ENCODE results near the gene SBK1. TPM values are rescaled to one million over a fixed set of nuclear protein-coding genes. Genes with fewer than 3 reads are reported as not detected.

Gene SBK1
- total RNA-seq, 1 donor from 2014 or later = 22.9 TPM

DNA sequence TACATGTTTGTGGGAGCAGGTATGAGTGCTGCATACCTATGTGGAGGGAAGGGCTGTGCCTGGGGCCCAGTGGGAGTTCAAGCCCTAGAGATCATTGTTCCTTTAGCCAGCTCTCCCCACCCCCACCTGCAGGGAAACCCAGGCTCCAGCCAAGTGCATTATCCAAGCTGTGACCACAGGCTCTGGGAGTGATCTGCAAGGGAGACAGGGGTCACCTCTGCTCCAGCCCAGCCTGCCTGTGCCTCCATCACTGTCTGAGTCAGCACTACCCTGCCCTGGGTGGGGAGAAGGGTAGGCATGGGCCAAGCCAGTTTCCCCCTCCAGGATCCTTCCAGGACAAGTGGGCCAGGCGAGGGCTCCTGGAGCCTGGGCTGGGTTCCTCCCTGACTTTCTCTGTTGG is 32.1 kb upstream of the SBK1 start:
- peaks cover 7% of the 10 kb centered on the region for H3K27me3 Mint-ChIP-seq (ENCODE audit: unreplicated experiment)
- peaks cover 8% of the 10 kb centered on the region for H3K4me1 Mint-ChIP-seq (ENCODE audit: unreplicated experiment)
- TF ChIP-seq, protein P1, sequence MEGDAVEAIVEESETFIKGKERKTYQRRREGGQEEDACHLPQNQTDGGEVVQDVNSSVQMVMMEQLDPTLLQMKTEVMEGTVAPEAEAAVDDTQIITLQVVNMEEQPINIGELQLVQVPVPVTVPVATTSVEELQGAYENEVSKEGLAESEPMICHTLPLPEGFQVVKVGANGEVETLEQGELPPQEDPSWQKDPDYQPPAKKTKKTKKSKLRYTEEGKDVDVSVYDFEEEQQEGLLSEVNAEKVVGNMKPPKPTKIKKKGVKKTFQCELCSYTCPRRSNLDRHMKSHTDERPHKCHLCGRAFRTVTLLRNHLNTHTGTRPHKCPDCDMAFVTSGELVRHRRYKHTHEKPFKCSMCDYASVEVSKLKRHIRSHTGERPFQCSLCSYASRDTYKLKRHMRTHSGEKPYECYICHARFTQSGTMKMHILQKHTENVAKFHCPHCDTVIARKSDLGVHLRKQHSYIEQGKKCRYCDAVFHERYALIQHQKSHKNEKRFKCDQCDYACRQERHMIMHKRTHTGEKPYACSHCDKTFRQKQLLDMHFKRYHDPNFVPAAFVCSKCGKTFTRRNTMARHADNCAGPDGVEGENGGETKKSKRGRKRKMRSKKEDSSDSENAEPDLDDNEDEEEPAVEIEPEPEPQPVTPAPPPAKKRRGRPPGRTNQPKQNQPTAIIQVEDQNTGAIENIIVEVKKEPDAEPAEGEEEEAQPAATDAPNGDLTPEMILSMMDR (IDR thresholded peaks at IDR 0.05; ENCODE audit: unreplicated experiment) = no peak
- H3K27ac Mint-ChIP-seq (ENCODE audit: unreplicated experiment) = no peak overlapping the region
- no peak overlapping the region for H3K4me3 Mint-ChIP-seq (ENCODE audit: unreplicated experiment)
- no peaks in the 10 kb centered on the region for H3K9me3 Mint-ChIP-seq (ENCODE audit: unreplicated experiment)
- no peak for DNase-seq (ENCODE audit: low spot score)
- no peaks in the 10 kb centered on the region for H3K36me3 Mint-ChIP-seq (ENCODE audit: low read depth, unreplicated experiment)

DNA sequence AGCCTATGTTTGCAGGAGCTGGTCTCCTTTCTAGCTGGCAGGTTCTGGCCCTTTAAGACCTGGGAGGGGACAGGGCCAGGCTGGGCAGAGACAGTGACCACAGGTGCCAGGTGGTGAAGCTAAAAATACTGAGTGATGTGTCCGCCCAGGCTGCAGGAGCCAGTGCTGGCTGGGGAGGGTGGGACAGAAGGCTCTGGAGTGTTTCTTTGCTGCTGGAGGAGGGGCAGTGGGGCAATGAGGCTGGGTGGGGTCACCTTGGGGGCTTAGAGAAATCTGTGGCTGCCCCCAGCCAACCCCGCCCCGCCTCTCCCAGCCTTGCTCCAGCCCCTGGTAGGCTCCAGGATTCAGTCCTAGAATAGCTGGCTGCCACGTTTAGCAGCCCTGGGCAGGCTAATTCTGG is 30.4 kb upstream of the SBK1 start:
- TF ChIP-seq, protein P1 (IDR thresholded peaks at IDR 0.05; ENCODE audit: unreplicated experiment) = no peak
- no peaks in the 10 kb centered on the region for H3K9me3 Mint-ChIP-seq (ENCODE audit: unreplicated experiment)
- H3K27ac Mint-ChIP-seq (ENCODE audit: unreplicated experiment) = no peak overlapping the region
- no peak overlapping the region for H3K4me3 Mint-ChIP-seq (ENCODE audit: unreplicated experiment)
- peaks cover 8% of the 10 kb centered on the region for H3K4me1 Mint-ChIP-seq (ENCODE audit: unreplicated experiment)
- no peaks in the 10 kb centered on the region for H3K36me3 Mint-ChIP-seq (ENCODE audit: low read depth, unreplicated experiment)
- DNase-seq (ENCODE audit: low spot score) = no peak
- peaks cover 4% of the 10 kb centered on the region for H3K27me3 Mint-ChIP-seq (ENCODE audit: unreplicated experiment)

DNA sequence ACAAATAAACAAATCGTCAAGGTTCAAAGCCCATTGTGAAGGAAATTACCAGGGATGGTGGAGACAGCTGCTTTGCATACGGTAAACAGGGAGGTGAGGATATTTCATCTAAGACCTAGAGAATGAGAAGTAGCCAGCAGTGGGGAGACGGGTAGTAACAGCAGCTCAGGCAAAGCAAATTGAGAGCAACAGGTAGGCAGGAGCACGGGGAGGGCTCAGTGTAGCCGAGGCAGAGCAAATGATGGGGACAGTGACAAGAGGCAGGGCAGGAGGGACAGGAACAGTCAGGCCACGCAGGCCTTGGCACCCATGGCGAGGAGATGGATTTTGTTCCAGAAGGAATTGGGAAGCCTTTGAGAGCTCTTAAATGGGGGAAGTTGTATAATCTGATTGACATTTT is 29.0 kb upstream of the SBK1 start:
- Mint-ChIP-seq H3K4me1 (ENCODE audit: unreplicated experiment) (peaks cover 8% of the 10 kb centered on the region), H3K4me3 (ENCODE audit: unreplicated experiment) (peak overlapping the region; percentile 34), H3K27me3 (ENCODE audit: unreplicated experiment) (peaks cover 4% of the 10 kb centered on the region), H3K9me3 (ENCODE audit: unreplicated experiment) (no peaks in the 10 kb centered on the region), H3K27ac (ENCODE audit: unreplicated experiment) (no peak overlapping the region), H3K36me3 (ENCODE audit: low read depth, unreplicated experiment) (no peaks in the 10 kb centered on the region)
- TF ChIP-seq, protein P1 (IDR thresholded peaks at IDR 0.05; ENCODE audit: unreplicated experiment) = no peak
- no peak for DNase-seq (ENCODE audit: low spot score)

DNA sequence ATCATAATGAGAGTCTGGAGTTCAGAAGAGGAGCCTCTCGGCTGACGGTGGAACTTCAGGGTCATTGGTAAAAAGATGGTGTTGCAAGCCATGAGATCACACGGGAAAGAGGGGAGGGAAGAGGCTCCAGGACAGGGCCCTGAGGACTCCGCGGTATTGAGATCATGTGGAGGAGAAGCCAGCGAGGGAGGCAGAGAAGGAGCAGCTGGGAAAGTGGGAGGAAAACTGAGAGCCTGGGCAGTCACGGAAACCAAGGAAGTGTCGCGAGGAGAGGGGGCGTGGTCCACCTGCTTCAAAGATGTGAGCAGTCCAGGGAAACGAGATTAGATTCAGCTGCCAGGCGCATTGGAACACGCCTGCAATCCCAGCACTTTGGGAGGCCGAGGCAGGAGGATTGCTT is 27.7 kb upstream of the SBK1 start:
- no peak overlapping the region for H3K27ac Mint-ChIP-seq (ENCODE audit: unreplicated experiment)
- no peaks in the 10 kb centered on the region for H3K36me3 Mint-ChIP-seq (ENCODE audit: low read depth, unreplicated experiment)
- peaks cover 6% of the 10 kb centered on the region for H3K4me1 Mint-ChIP-seq (ENCODE audit: unreplicated experiment)
- no peak overlapping the region for H3K4me3 Mint-ChIP-seq (ENCODE audit: unreplicated experiment)
- TF ChIP-seq, protein P1 (IDR thresholded peaks at IDR 0.05; ENCODE audit: unreplicated experiment) = no peak
- DNase-seq (ENCODE audit: low spot score) = no peak
- no peaks in the 10 kb centered on the region for H3K9me3 Mint-ChIP-seq (ENCODE audit: unreplicated experiment)
- H3K27me3 Mint-ChIP-seq (ENCODE audit: unreplicated experiment) = peaks cover 4% of the 10 kb centered on the region

DNA sequence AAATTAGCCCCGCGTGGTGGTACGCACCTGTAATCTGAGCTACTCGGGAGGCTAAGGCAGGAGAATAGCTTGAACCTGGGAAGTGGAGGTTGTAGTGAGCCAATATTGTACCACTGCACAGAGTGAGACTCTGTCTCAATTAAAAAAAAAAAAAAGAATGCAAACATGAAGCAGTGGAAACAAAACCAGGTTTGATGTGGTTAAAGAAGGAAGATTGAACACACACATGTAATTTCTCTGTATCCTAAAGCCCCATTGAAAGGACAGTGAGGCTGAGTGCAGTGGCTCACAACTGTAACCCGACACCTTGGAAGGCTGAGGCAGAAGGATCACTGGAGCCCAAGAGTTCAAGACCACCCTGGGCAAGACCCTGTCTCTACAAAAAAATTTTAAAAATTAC is 26.5 kb upstream of the SBK1 start:
- Mint-ChIP-seq H3K27me3 (ENCODE audit: unreplicated experiment) (peaks cover 2% of the 10 kb centered on the region), H3K9me3 (ENCODE audit: unreplicated experiment) (no peaks in the 10 kb centered on the region), H3K36me3 (ENCODE audit: low read depth, unreplicated experiment) (no peaks in the 10 kb centered on the region), H3K27ac (ENCODE audit: unreplicated experiment) (no peak overlapping the region), H3K4me3 (ENCODE audit: unreplicated experiment) (no peak overlapping the region), H3K4me1 (ENCODE audit: unreplicated experiment) (peaks cover 2% of the 10 kb centered on the region)
- TF ChIP-seq, protein P1 (IDR thresholded peaks at IDR 0.05; ENCODE audit: unreplicated experiment) = no peak
- no peak for DNase-seq (ENCODE audit: low spot score)

Measured in endothelial cell (in vitro differentiated cells).